Endodermal cell (in vitro differentiated cells): ENCODE results near the gene GCM1. TPM values are rescaled to one million over a fixed set of nuclear protein-coding genes. Genes with fewer than 3 reads are reported as not detected.

ENCODE experiments used
- DNase-seq: peaks from one replicate; pipeline ENCODE4 v3.0.0-alpha.2; 2017
- H3K27ac ChIP-seq: 2 replicates; pipeline ENCODE4 v1.5.1; 2013; ENCODE audit warnings: mild to moderate bottlenecking, low read depth, low read length, moderate library complexity
- H3K27me3 ChIP-seq: 2 replicates; pipeline ENCODE4 v1.6.1; 2013; ENCODE audit warnings: mild to moderate bottlenecking, low read length, moderate library complexity; ENCODE audit not compliant: insufficient read depth, control insufficient read depth, poor library complexity, severe bottlenecking
- H3K36me3 ChIP-seq: 2 replicates; pipeline ENCODE4 v1.7.0; 2013; ENCODE audit warnings: mild to moderate bottlenecking, low read length, moderate library complexity; ENCODE audit not compliant: control insufficient read depth, insufficient read depth
- H3K4me1 ChIP-seq: one replicate; pipeline ENCODE4 v1.7.0; 2013; ENCODE audit warnings: low read length; ENCODE audit not compliant: control insufficient read depth, insufficient read depth
- H3K4me3 ChIP-seq: 2 replicates; pipeline ENCODE4 v1.5.1; 2013; ENCODE audit warnings: mild to moderate bottlenecking, low read length, moderate library complexity
- H3K9ac ChIP-seq: 2 replicates; pipeline ENCODE4 v1.6.1; 2013; ENCODE audit warnings: mild to moderate bottlenecking, low read length, moderate library complexity; ENCODE audit not compliant: poor library complexity, severe bottlenecking; ENCODE audit errors: extremely low read depth
- H3K9me3 ChIP-seq: 2 replicates; pipeline ENCODE4 v1.6.1; 2013; ENCODE audit warnings: mild to moderate bottlenecking, low read length, moderate library complexity; ENCODE audit not compliant: control insufficient read depth
- H3K27ac Mint-ChIP-seq: 2 replicates; pipeline ENCODE4 v1.8.0; 2020; ENCODE audit warnings: mixed read lengths
- H3K27me3 Mint-ChIP-seq: 2 replicates; pipeline ENCODE4 v1.8.0; 2021; ENCODE audit warnings: mild to moderate bottlenecking, mixed read lengths; ENCODE audit not compliant: insufficient read depth
- H3K36me3 Mint-ChIP-seq: 2 replicates; pipeline ENCODE4 v1.8.0; 2020; ENCODE audit warnings: low read depth, mixed read lengths
- H3K4me1 Mint-ChIP-seq: 2 replicates; pipeline ENCODE4 v1.8.0; 2020; ENCODE audit warnings: mixed read lengths
- H3K4me3 Mint-ChIP-seq: 2 replicates; pipeline ENCODE4 v1.8.0; 2020; ENCODE audit warnings: mild to moderate bottlenecking, moderate library complexity, mixed read lengths
- H3K9me3 Mint-ChIP-seq: 2 replicates; pipeline ENCODE4 v1.8.0; 2020; ENCODE audit warnings: mild to moderate bottlenecking, mixed read lengths
- CTCF ChIP-seq: fragments of 200-600 bp; sonication (generic); conservative IDR thresholded peaks from 2 replicates; pipeline ENCODE4 v1.5.0; 2021; ENCODE audit warnings: antibody characterized with exemption, mild to moderate bottlenecking
- WGBS, 2 experiments: methylation state at CpG; one replicate each; pipeline versions ENCODE4 v1.1.5 to v1.1.7; 2013; ENCODE audit warnings: missing lambda C conversion rate in 2 of 2, mixed read lengths in 1 of 2; ENCODE audit not compliant: insufficient coverage in 1 of 2, insufficient read length in 1 of 2; 5-methylcytosine and 5-hydroxymethylcytosine counted together
- total RNA-seq, 2 donors: library from RNA; stranded (reverse); fragmentation: NEBNext Ultra II Directional in 1 of 2; extraction: Animal tissue kit (Norgen Biotek cat#: 25700) in 1 of 2; gene quantifications; 2 replicates in 1 of 2; 3 replicates in 1 of 2; pipeline ENCODE4 v1.2.1, GENCODE V29; 2021

Gene GCM1
- total RNA-seq, 2 donors from 2014 or later = not detected

- Mint-ChIP-seq H3K9me3 (no peaks in the 10 kb centered on the region), H3K27ac (no peak overlapping the region), H3K27me3 (no peaks in the 10 kb centered on the region), H3K4me3 (no peak overlapping the region), H3K36me3 (peaks cover 37% of the 10 kb centered on the region), H3K4me1 (no peaks in the 10 kb centered on the region)
- H3K4me3 ChIP-seq = no peak overlapping the region
- peaks cover 39% of the 10 kb centered on the region for H3K36me3 ChIP-seq
- H3K27ac ChIP-seq = no peak overlapping the region
- H3K4me1 ChIP-seq = no peaks in the 10 kb centered on the region
- H3K9ac ChIP-seq = no peak overlapping the region
- no peak for DNase-seq
- H3K9me3 ChIP-seq = no peaks in the 10 kb centered on the region
- no peak for TF ChIP-seq CTCF
- H3K27me3 ChIP-seq = no peaks in the 10 kb centered on the region
- WGBS, 2 experiments = 95 to 100% methylated on average over 1 to 2 of the region's 2 CpGs
Measured at GRCh38 chr6:53101006-53101405, 47.6 kb downstream of the GCM1 start.

GRCh38 chr6:53100561-53100960 is 48.1 kb downstream of the GCM1 start:
- no peak for DNase-seq
- no peak overlapping the region for H3K4me3 Mint-ChIP-seq
- no peak overlapping the region for H3K27ac Mint-ChIP-seq
- Histone ChIP-seq H3K4me3 (no peak overlapping the region), H3K9ac (no peak overlapping the region), H3K27me3 (no peaks in the 10 kb centered on the region), H3K4me1 (no peaks in the 10 kb centered on the region), H3K36me3 (peaks cover 43% of the 10 kb centered on the region), H3K27ac (no peak overlapping the region), H3K9me3 (no peaks in the 10 kb centered on the region)
- 0% methylated on average over 1 of the region's 2 CpGs; no CpG with 5 or more reads in 1 of the 2 experiments for WGBS, 2 experiments
- H3K4me1 Mint-ChIP-seq = no peaks in the 10 kb centered on the region
- no peaks in the 10 kb centered on the region for H3K27me3 Mint-ChIP-seq
- no peaks in the 10 kb centered on the region for H3K9me3 Mint-ChIP-seq
- no peak for TF ChIP-seq CTCF
- H3K36me3 Mint-ChIP-seq = peaks cover 42% of the 10 kb centered on the region

GRCh38 chr6:53095716-53096115 is 52.9 kb downstream of the GCM1 start:
- 88 to 89% methylated on average over 1 of the region's 1 CpG for WGBS, 2 experiments
- Histone ChIP-seq H3K27ac (no peak overlapping the region), H3K9me3 (no peaks in the 10 kb centered on the region), H3K36me3 (peaks cover 77% of the 10 kb centered on the region), H3K4me3 (no peak overlapping the region), H3K9ac (no peak overlapping the region), H3K4me1 (no peaks in the 10 kb centered on the region), H3K27me3 (no peaks in the 10 kb centered on the region)
- Mint-ChIP-seq H3K4me1 (no peaks in the 10 kb centered on the region), H3K27me3 (no peaks in the 10 kb centered on the region), H3K36me3 (peaks cover 68% of the 10 kb centered on the region), H3K9me3 (no peaks in the 10 kb centered on the region), H3K27ac (no peak overlapping the region), H3K4me3 (no peak overlapping the region)
- no peak for TF ChIP-seq CTCF
- DNase-seq = no peak
